GM12878 (cell line): ENCODE results near the gene TCP1. TPM values are rescaled to one million over a fixed set of nuclear protein-coding genes. Genes with fewer than 3 reads are reported as not detected.

ENCODE experiments used
- ATAC-seq: fragments of 200-7000 bp; cut with Tn5 transposase; 3 replicates; pipeline ENCODE4 v1.9.1; 2020; ENCODE audit warnings: mild to moderate bottlenecking, moderate library complexity
- BruUV-seq: library from RNA; stranded (reverse); fragments of 400-500 nt; replicated peaks from 2 replicates; lab custom pipeline; 2021; lab: Mats Ljungman, UMichigan
- CTCF ChIA-PET: fragments of 300-600 bp; sonication (Branson Sonifier 250); formaldehyde crosslinking; extraction: SDS; loops from one replicate; lab custom pipeline; 2021; ENCODE audit warnings: inconsistent platforms; lab: Yijun Ruan, JAX
- POLR2A ChIA-PET: fragments of 350-600 bp; formaldehyde crosslinking; extraction: SDS; loops from one replicate; lab custom pipeline; 2021; ENCODE audit warnings: inconsistent platforms; lab: Charles Lee
- RAD21 ChIA-PET: fragments of 300-600 bp; sonication (Branson Sonifier 250); formaldehyde crosslinking; loops from one replicate; lab custom pipeline; 2023; ENCODE audit warnings: antibody characterized with exemption; ENCODE audit not compliant: unreplicated experiment; lab: Charles Lee
- SMC1A ChIA-PET: fragments of 300-600 bp; sonication (Branson Sonifier 250); formaldehyde crosslinking; loops from one replicate; lab custom pipeline; 2023; ENCODE audit not compliant: unreplicated experiment, uncharacterized antibody; lab: Charles Lee
- DNase-seq: peaks from one replicate; pipeline ENCODE4 v3.0.0-alpha.2; 2011; ENCODE audit warnings: low read depth, low spot score
- FAIRE-seq: peaks from 3 replicates; lab custom pipeline; 2011; peaks lifted over from hg19 to GRCh38; lab: Jason Lieb, UNC
- H2AFZ ChIP-seq: 2 replicates; pipeline ENCODE4 v1.6.0; 2011; ENCODE audit warnings: low read depth, low read length, control low read depth; ENCODE audit not compliant: control insufficient read depth
- H3K27ac ChIP-seq: 2 replicates; pipeline ENCODE4 v1.5.1; 2011; ENCODE audit warnings: control low read depth; ENCODE audit not compliant: control insufficient read depth, insufficient read depth
- H3K27me3 ChIP-seq, 2 experiments: replicated peaks in 1 of 2; 2 replicates each; pipeline versions ENCODE4 v1.6.0 to v1.6.1; 2011; ENCODE audit warnings: low read length in 1 of 2; ENCODE audit not compliant: control insufficient read depth in 2 of 2, insufficient read depth in 2 of 2
- H3K36me3 ChIP-seq, 2 experiments: 2 replicates each; pipeline ENCODE4 v1.5.1; 2011; ENCODE audit warnings: low read length in 1 of 2; ENCODE audit not compliant: control insufficient read depth in 2 of 2, insufficient read depth in 2 of 2
- H3K4me1 ChIP-seq: 2 replicates; pipeline ENCODE4 v1.6.1; 2011; ENCODE audit warnings: mild to moderate bottlenecking, low read length, moderate library complexity, mixed read lengths; ENCODE audit not compliant: control insufficient read depth, insufficient read depth
- H3K4me2 ChIP-seq: 2 replicates; pipeline ENCODE4 v1.6.0; 2011; ENCODE audit warnings: control low read depth; ENCODE audit not compliant: control insufficient read depth, insufficient read depth
- H3K4me3 ChIP-seq: fragments of 200-600 bp; sonication (generic); 2 replicates; pipeline ENCODE4 v1.5.1; 2016
- H3K79me2 ChIP-seq: 2 replicates; pipeline ENCODE4 v1.6.0; 2011; ENCODE audit warnings: low read length; ENCODE audit not compliant: control insufficient read depth, insufficient read depth
- H3K9ac ChIP-seq: 2 replicates; pipeline ENCODE4 v1.8.0; 2011; ENCODE audit warnings: low read length, control low read depth, mixed read lengths; ENCODE audit not compliant: control insufficient read depth, insufficient read depth
- H3K9me3 ChIP-seq: replicated peaks from 3 replicates; pipeline ENCODE4 v1.5.1; 2011; ENCODE audit warnings: mild to moderate bottlenecking, low read length; ENCODE audit not compliant: control insufficient read depth, insufficient read depth
- H4K20me1 ChIP-seq: 2 replicates; pipeline ENCODE4 v1.6.0; 2011; ENCODE audit not compliant: control insufficient read depth, insufficient read depth
- ASH2L ChIP-seq: fragments of 300-600, 200-600 bp; sonication (generic); IDR thresholded peaks from 2 replicates; pipeline ENCODE4 v1.6.1; 2017; ENCODE audit warnings: low read depth, mild to moderate bottlenecking, borderline replicate concordance
- FOS ChIP-seq: IDR thresholded peaks from 3 replicates; pipeline ENCODE4 v1.6.1; 2011; ENCODE audit warnings: borderline replicate concordance; ENCODE audit not compliant: insufficient read length; ENCODE audit errors: extremely low read depth
- RB1 ChIP-seq: fragments of 450-650 bp; formaldehyde crosslinking; IDR thresholded peaks from 2 replicates; pipeline ENCODE4 v1.6.1; 2017; ENCODE audit warnings: mild to moderate bottlenecking, borderline replicate concordance
- ZZZ3 ChIP-seq: IDR thresholded peaks from 2 replicates; pipeline ENCODE4 v1.6.1; 2011; ENCODE audit warnings: low read depth; ENCODE audit not compliant: control insufficient read depth, insufficient read length
- WGBS: methylation state at CpG from one replicate; pipeline ENCODE4 v1.1.6; 2016; ENCODE audit warnings: low lambda C conversion rate; ENCODE audit not compliant: insufficient replicate concordance, insufficient coverage; ENCODE audit errors: missing lambda C conversion rate; 5-methylcytosine and 5-hydroxymethylcytosine counted together
- in situ Hi-C: fragments of 300-500 bp; cut with MboI; formaldehyde crosslinking; loops from 9 replicates; pipeline ENCODE4 v1.14.3; 2018; ENCODE audit warnings: mixed read lengths
- intact Hi-C: fragments of 100-400 bp; cut with micrococcal nuclease; formaldehyde crosslinking; loops from one replicate; pipeline ENCODE4 v1.14.2; 2022; ENCODE audit not compliant: unreplicated experiment
- polyA plus RNA-seq, 11 experiments: library from polyadenylated mRNA; depleted of rRNA in 4 of 11; unstranded in 6 of 11; stranded (reverse) in 5 of 11; fragments of >200 nt; fragmentation: Nextera tagmentation in 4 of 11; fragmentation: Illumina TruSeq in 1 of 11; extraction: Ambion mirVana in 4 of 11; extraction: Trizol in 1 of 11; gene quantifications; 1 replicate in 1 of 11; 2 replicates in 10 of 11; pipeline versions ENCODE4 v1.2.1 to v1.2.3, GENCODE V29; 2011 to 2016; ENCODE audit warnings: inconsistent platforms in 2 of 11, missing spikeins in 2 of 11, low read depth in 1 of 11
- total RNA-seq, 4 experiments: library from RNA; depleted of rRNA in 3 of 4; stranded (reverse); fragments of >200 nt in 3 of 4; fragmentation: Illumina TruSeq in 1 of 4; extraction: Trizol in 1 of 4; gene quantifications; 2 replicates each; pipeline versions ENCODE4 v1.2.1 to v1.2.3, GENCODE V29; 2013 to 2021
- TF ChIP-seq, protein P1 (sequence below): fragments of 450-650 bp; formaldehyde crosslinking; IDR thresholded peaks from 2 replicates; pipeline ENCODE4 v1.4.0; 2022; ENCODE audit warnings: mild to moderate bottlenecking, moderate library complexity
- TF ChIP-seq, protein P2 (sequence below): IDR thresholded peaks from 2 replicates; pipeline ENCODE4 v1.6.1; 2012; ENCODE audit warnings: low read depth, low read length, improper control_type of control experiment

The TCP1 gene
- total and polyA plus RNA-seq, 10 of the 15 experiments (the other 5 are each of a cell fraction or from before 2014, with no cell fraction given), result 133 to 457 (median 306) TPM

DNA sequence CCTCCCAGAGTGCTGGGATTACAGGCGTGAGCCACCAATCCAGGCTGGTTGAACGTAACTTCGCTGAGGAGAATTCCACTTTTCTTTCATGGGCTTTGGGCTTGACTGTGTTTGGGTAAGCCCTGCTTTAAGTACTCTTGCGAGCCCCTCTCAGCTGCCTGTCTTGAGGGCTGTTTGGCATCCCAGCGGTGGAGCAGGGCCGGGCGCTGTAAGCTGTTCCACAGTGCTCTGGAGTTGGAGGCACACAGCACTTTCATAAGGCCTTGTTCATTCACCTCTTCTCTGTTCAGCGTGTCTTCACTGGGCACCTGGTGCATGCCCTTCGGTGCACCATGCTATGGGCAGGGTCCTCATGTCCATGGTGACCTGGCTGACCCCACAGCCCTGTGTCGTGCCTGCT is 32.3 kb upstream of the TCP1 start:
- WGBS, result 76% methylated on average over 10 of the region's 10 CpGs
- DNase-seq (no peak), ATAC-seq (no peak), FAIRE-seq (no peak)
- in situ Hi-C loops (no loop called here), intact Hi-C loops (no loop called here)
- Histone ChIP-seq H3K27me3 (no peaks in the 10 kb centered on the region; a peak in 1 of 4 replicates), H2AFZ (no peak overlapping the region), H3K79me2 (no peaks in the 10 kb centered on the region), H3K4me3 (no peak overlapping the region), H3K36me3 (no peaks in the 10 kb centered on the region), H3K27ac (no peak overlapping the region), H3K9me3 (no peaks in the 10 kb centered on the region), H3K4me1 (no peaks in the 10 kb centered on the region), H3K4me2 (no peak overlapping the region), H3K9ac (no peak overlapping the region), H4K20me1 (no peaks in the 10 kb centered on the region)
- ChIA-PET POLR2A (no interaction called here), CTCF (interaction anchor here (1.1 kb wide), 1 partner anchor 15 kb away, joined by 3 read pairs; no protein-coding TSS in a partner anchor), SMC1A (no interaction called here), RAD21 (no interaction called here)
- TF ChIP-seq, protein P1, sequence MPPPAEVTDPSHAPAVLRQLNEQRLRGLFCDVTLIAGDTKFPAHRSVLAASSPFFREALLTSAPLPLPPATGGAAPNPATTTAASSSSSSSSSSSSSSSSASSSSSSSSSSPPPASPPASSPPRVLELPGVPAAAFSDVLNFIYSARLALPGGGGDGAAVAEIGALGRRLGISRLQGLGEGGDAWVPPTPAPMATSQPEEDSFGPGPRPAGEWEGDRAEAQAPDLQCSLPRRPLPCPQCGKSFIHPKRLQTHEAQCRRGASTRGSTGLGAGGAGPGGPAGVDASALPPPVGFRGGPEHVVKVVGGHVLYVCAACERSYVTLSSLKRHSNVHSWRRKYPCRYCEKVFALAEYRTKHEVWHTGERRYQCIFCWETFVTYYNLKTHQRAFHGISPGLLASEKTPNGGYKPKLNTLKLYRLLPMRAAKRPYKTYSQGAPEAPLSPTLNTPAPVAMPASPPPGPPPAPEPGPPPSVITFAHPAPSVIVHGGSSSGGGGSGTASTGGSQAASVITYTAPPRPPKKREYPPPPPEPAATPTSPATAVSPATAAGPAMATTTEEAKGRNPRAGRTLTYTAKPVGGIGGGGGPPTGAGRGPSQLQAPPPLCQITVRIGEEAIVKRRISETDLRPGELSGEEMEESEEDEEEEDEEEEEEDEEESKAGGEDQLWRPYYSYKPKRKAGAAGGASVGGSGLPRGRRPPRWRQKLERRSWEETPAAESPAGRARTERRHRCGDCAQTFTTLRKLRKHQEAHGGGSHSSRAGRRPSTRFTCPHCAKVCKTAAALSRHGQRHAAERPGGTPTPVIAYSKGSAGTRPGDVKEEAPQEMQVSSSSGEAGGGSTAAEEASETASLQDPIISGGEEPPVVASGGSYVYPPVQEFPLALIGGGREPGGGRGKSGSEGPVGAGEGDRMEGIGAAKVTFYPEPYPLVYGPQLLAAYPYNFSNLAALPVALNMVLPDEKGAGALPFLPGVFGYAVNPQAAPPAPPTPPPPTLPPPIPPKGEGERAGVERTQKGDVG (CRISPR knock-in tag), result no peak
- no peak for TF ChIP-seq RB1
- TF ChIP-seq, protein P2, sequence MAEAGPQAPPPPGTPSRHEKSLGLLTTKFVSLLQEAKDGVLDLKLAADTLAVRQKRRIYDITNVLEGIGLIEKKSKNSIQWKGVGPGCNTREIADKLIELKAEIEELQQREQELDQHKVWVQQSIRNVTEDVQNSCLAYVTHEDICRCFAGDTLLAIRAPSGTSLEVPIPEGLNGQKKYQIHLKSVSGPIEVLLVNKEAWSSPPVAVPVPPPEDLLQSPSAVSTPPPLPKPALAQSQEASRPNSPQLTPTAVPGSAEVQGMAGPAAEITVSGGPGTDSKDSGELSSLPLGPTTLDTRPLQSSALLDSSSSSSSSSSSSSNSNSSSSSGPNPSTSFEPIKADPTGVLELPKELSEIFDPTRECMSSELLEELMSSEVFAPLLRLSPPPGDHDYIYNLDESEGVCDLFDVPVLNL, result no peak
- TF ChIP-seq FOS, result no peak
- TF ChIP-seq ZZZ3, result no peak
- TF ChIP-seq ASH2L, result no peak
- BruUV-seq, result no TSS peak
